Anterior cingulate cortex (tissue), 58 donors: ENCODE results near the gene NR4A1.

ENCODE experiments used
- DNase-seq, 58 donors: peaks; one replicate each; lab custom pipeline; 2025; lab: John Stamatoyannopoulos, UW

The NR4A1 gene

GRCh38 chr12:52050758-52051541 is at the start of gene NR4A1:
Gene NR4A1, plus strand, starts transcription at chr12:52051442. Its CDS starts 2,887 bp downstream, at chr12:52054329.
- peak; percentile 43 to 96 (median 86) for DNase-seq

- no peak for DNase-seq
Observed at GRCh38 chr12:52003016-52003550, 48.2 kb upstream of the NR4A1 start.

GRCh38 chr12:52003591-52003990 is 47.7 kb upstream of the NR4A1 start:
- DNase-seq: no peak

GRCh38 chr12:52004042-52004648 is 47.1 kb upstream of the NR4A1 start:
- peak in 50 of 58 donors; percentile 11 to 75 (median 50) for DNase-seq

GRCh38 chr12:52005218-52005902 is 45.9 kb upstream of the NR4A1 start:
- DNase-seq: no peak

- peak in 43 of 58 donors; percentile 23 to 77 (median 49) for DNase-seq
Observed at GRCh38 chr12:52005903-52006703, 45.1 kb upstream of the NR4A1 start.

- DNase-seq: peak in 27 of 58 donors; percentile 10 to 76 (median 40)
Observed at GRCh38 chr12:52006726-52007157, 44.5 kb upstream of the NR4A1 start, which contains the start of gene TAMALIN. Gene TAMALIN, plus strand, starts transcription at chr12:52006946. Its CDS starts 74 bp downstream, at chr12:52007020.

GRCh38 chr12:52007158-52007921 is 43.9 kb upstream of the NR4A1 start:
- no peak for DNase-seq

GRCh38 chr12:52007982-52008510 is 43.2 kb upstream of the NR4A1 start:
- no peak for DNase-seq

- DNase-seq: no peak
Observed at GRCh38 chr12:52009081-52009751, 42.0 kb upstream of the NR4A1 start.

GRCh38 chr12:52010152-52010622 is 41.1 kb upstream of the NR4A1 start:
- peak in 48 of 58 donors; percentile 30 to 89 (median 62) for DNase-seq

GRCh38 chr12:52010692-52011601 is 40.3 kb upstream of the NR4A1 start:
- DNase-seq: peak in 3 of 58 donors; percentile 15 to 36 (median 26)

GRCh38 chr12:52011602-52012214 is 39.5 kb upstream of the NR4A1 start:
- DNase-seq: no peak

- no peak for DNase-seq
Observed at GRCh38 chr12:52013626-52014310, 37.5 kb upstream of the NR4A1 start.

- DNase-seq: no peak
Observed at GRCh38 chr12:52014567-52015530, 36.4 kb upstream of the NR4A1 start.
